HG02678 (cell line): ENCODE measurements around the gene DPH1.
"Not testable (repeated sequence)": the region's sequence is repeated elsewhere in the genome, so short reads cannot be mapped to it uniquely, and the experiment has no call there.

Source experiments
- ATAC-seq: cut with Tn5 transposase; IDR thresholded peaks from one replicate; pipeline ENCODE4 v1.9.1; 2021; ENCODE audit warnings: mild to moderate bottlenecking, moderate library complexity; ENCODE audit not compliant: unreplicated experiment

The DPH1 gene

DNA sequence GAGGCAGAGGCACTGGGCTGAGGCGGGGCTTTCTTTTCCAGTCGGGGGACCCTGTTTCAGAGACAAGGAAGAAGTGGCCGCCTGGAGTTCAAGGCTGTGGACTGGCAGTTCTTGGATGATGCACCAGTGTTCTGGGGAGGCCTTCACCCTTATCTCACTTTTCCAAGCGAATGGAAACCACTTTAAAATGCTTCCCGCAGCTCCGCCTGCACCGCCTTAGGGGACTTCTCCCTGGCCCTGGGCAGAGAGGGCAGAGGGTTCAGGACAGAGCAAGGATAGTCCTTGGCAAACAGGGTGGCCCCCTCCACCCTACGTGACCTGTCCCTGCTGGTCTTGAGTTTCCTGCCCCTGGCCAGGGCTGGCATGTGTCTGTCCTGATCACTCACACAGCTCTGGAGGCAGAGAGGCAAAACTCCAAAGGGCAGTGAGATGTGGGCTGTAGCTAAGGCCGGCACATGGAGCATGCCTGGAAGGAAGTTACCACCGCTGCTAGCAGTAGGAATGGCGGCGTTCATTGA is 25.5 kb upstream of the DPH1 start:
- ATAC-seq: no peak

DNA sequence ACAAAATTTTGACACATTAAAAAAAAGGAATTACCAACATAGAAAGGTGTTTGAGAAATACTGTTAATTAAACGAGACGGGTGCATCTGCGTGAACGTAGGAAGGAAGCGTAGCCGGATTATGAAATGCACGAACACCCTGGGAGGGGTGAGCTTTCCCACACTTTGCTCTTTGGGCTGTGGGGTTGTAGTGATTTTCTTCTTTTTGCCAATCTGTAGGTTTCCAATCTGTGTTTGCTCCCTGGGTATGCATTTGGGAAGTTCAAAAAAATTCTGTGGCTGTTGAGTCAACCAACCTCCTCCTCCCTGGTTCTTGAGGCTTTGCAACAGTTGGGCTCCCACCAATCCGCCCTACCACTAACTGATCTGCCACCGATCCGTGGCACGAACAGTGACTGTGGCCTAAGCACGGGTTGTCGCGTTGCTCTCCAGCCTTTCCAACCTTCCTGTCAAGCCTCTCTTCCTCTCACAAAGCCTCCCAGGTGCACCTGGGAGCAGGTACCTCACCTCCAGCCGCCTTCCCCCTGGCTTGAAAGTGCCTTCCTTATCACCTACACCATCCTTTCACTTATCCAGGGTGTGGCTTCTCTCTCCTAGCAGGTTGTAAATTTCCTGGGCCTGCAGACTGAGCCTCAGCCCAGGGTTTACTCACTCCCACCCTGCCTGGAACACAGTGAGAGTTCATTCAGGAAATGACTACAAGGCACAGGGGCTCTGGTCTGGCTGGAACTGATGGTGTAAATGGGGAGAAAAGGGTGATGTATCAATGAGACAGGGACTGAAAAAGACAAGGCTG is 21.4 kb upstream of the DPH1 start:
- no peak for ATAC-seq

DNA sequence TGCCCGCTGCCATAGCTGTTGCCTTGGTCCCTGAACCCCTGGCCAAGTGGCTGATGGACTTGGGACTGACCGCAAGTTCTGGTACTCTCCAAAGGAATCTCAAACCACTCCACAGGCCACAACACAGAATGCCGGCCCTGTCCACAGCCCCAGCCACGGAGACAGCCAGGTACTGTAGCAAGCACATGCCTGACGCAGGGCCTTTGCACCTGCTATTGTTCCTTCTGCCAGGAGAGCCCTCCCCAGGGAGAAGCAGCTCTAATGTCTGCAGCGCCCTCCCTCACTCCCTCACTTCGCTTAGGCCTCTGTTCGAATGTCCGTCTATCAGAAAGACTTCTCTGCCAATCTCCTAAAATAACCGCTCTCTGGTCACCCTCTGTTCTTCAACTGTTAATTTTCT is 20.2 kb upstream of the DPH1 start:
- no peak for ATAC-seq

DNA sequence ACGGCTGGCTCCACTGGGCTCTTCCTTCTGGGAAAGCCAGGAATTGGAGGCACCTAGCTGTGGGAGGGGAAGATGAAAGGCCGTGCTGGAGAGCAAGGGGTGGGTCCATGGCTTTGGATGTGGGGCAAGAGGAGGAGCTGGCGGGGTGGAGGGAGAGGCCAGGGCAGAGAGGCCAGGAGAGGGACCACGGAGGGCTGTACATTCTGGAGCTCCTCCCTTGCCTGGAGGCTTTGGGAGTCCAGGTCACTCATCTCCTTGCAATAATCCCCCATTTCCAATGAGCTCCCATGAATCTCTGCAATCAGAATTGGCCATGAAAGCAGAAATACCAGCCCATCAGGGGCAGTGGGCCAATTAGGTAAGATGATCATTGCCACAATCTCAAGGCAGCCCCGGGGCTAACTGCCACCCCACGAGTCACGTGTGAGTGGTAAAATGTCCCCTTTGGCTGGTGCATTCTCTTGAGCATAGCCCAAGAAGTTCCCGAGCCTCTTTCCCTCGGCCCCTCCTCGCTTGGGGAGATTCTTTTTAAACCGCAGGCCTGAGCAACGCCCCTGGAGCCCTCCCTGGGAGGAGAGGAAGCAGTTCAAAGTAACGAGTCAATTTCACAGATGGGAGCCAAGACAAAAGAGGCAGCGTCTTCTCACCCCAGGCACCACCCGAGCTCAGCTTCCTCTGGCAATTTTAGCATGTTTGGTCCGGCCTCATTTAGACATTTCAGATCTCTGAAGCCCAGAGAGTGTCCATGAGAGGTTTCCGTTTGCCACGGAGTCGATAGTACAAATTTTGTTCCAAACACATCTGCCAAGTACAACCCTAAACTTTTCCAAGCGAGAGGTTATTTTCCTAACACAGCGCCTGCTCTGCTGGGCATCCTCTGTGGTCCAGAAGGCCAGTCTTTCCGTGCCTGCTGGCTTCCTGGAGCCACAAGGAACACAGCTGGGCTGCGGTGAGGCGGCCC is 18.3 kb upstream of the DPH1 start:
- ATAC-seq: no peak

DNA sequence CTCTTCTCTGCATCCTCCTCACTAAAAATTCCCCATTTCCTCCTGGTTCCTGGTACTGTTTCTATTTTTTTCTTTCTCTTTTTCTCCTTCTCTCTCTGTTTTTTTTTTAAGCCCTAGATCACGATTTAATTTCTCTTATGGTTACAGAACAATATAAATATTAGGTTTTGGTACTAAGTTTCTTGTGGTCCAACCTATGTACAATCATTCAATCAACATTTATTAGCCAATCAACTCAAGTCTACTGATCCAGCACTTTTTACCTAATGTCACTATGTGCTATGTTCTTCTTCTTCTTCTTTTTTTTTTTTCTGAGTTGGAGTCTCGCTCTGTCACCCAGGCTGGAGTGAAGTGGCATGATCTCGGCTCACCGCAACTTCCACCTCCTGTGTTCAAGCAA is 17.5 kb upstream of the DPH1 start:
- no peak for ATAC-seq

DNA sequence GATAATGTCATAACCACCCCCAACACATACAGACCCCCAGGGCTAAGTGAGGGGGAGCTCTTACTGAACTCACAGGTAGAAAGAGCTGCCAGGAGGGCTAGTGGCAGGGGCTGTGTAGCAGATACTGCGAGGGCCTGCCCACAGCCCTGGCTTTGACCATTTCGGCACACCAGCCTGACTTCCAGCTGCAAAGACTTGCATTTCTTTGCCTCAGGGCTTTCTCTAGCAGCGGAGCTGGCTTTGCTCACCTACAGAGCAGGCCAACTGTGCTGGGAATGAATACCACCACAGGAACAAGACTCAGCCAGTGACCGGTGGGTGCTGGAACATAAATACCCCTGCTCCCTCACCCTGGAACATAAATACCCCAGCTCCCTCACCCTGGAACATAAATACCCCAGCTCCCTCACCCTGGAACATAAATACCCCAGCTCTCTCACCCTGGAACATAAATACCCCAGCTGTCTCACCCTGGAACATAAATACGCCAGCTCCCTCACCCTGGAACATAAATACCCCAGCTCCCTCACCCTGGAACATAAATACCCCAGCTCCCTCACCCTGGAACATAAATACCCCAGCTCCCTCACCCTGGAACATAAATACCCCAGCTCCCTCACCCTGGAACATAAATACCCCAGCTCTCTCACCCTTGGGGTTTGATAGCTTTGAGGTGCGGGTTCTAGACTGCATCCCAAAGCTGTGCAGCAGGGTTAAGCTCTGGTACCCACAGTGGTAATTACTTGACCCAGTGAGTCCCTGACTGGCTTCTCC is 16.5 kb upstream of the DPH1 start:
- not testable (repeated sequence) for ATAC-seq

DNA sequence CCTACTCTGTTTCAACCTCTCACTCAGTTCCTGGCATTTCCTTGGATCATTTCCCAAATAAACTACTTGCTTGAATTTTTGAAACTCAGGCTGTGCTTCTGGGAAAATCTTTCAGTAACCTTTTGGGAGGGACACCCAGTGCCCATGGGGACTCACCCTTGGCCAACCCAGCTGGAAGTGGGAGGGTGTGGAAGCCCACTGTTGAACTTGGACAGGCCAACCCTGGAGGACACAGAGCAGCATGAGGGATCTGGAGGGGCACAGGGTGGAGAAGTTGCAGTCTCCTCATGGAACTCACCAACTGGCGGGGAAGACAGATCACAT is 16.0 kb upstream of the DPH1 start:
- ATAC-seq: no peak

DNA sequence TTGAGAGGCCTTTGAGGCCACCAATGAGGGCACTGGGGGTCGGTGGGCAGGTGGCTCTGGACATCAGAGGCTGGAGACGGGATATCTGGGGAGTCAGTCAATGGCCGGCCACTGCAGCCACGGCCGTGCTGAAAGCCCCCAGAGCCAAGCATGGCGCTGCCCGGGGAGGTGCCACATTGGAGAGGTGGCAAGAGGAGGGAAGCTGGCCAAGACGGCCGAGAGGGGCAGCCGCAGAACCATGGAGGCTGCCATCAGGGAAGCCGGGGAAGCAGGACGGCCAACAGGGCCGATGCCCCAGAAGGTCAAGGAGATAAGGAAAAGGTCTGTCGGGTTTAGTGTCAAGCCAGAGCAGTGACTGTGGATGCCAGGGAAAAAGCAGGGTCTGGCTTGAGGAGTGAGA is 14.6 kb upstream of the DPH1 start:
- ATAC-seq: no peak

DNA sequence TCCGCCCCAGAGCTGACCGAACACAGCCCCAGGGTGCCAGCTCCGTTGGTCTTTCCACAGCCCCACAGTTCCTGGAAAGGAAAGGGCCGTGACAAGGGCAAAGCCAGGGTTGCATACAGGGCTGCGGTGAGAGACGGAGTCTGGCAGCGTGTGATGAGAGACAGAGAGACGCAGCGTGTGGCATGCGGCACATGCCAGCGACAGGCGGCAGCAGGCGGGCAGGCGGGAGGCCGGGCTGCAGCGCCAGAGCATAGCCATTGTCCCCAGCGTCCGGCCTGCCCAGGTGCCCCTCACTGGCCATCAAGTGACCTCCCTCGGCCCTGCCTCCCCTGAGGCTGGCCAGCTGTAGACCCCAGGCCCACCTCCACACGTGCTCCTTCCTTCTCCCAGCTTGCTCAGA is 13.5 kb upstream of the DPH1 start:
- no peak for ATAC-seq

DNA sequence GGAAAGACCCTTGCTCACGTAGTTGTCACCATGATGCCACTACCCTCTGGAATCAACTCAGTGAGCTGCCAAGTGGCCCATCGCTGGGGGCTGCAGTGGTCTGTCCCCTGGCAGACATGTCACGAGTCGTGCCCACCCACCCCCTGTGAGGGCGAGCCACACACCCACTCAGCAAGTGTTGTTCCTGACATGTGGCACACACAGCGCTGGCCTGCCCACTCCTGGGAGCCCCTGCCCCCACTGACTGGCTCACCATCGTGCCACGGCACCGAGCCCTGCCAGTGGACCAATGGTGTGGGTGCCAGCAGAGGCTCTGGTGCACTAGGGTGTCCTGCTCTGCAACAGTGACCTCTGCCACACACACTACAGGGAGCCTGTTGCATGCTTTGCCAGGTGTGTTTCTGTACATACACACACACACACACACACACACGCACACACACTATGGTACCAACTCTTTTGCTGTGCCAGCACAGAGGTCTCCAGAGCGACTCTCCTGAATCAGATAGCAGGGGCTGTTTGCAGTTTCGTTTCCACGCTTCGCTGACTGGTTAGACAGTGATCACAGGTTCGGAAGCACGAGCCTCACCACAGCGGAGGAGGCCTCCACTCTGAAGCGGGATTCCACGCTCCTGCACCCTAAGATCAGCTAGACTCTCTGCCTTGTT is 12.5 kb upstream of the DPH1 start:
- no peak for ATAC-seq

DNA sequence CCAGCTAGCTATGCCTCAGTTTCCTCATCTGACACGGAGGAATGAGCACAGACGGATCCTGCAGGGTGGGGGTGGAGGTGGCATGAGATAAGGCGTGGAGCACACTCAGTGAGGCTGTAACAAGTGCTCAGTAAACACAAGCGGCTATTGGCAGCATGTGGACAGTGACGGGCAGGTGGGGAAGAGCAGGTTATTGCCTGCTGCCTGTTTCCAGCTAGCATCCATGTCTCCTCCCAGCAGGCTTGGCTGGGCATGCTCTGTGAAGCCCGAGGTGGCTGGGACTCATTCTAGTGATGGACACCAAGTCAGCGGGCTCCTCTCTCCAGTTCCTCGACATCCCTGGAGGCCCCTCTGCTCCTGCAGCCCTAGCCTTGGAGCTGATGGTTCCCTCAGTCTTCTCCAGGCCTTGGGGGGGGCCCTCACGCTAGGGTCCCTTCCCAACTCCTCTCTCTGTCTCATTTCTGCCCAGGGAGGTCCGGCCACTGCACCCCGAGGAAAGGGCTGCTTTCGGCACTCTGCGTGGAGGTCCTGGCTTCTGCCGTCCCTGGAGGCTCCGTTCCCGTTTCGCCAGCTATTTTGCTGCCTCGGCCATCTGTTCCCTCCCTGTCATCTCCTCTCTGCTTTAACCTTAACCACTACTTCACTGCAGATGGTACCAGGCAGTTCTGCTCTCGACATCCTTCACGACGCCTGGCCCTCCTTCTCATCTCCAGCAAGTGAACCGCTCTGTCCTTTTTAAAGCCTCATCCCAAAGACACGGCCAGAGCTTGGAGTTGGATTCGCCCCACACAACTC is 11.0 kb upstream of the DPH1 start:
- no peak for ATAC-seq

DNA sequence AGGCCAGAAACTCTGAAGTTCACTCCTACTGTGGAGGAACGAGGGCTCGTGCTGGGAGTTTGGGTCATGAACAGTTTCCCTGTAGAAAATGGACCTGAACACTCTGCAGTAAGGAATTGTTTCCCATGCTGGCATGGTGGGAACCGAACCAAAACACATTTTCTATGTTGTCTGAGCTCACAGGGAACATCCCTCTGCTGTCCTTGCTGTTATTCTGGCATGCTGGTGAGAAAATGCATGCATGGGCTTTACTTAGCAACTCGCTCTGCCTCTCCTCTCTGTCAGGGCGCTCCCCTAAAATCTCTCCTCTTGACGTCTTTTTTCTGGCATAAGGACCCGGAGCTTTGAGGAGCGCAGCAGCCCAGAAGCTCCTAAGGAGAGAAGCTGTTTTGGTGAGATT is 10.2 kb upstream of the DPH1 start:
- no peak for ATAC-seq

DNA sequence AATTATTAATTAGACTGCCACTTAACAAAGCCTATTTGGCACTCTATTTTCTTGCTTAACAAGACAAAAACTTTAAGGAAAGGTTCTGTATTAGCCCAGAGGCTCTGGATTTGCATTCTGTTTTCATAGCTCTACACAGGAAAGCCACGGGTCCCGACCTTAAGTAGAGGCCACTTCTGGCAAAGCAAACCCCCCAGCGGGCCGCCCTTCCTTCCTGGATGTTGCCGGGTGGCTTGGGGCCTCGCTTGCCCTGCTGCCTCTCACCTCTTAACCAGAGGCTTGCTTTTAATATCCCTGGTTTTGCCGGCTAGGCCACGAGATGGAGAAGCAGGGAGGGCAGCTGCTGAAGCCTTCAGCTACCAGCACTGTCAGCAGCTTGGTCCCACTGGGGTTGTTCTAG is 9.2 kb upstream of the DPH1 start:
- ATAC-seq: no peak

DNA sequence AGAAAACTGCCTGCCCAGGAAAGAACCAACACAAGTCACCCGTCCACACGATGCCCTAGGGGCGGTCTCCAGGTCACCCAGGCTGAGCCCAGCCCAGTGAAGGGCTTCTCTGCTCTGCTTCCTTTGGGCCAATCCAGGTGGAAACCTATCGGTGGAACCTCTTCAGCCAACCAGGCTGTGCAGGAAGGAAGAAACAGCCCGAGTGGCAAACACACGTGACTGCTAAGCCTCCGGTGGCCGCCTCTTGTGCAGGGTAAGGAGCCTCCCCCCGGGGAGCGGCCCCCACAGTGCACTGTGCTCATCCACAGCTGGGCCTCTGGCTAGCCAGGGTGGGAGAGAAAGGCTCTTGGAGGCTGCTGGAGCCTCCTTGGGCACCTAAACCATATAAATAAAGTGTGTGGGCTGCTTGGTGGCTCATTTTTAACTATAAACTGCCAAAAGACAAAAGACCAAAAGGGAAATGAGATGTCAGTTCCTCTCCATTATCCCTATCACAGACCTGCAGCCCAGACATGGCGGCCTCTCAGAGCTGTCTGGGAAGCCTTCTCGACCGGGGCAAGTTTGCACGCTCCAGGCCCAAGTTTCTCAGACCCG is 7.2 kb upstream of the DPH1 start:
- ATAC-seq: no peak

DNA sequence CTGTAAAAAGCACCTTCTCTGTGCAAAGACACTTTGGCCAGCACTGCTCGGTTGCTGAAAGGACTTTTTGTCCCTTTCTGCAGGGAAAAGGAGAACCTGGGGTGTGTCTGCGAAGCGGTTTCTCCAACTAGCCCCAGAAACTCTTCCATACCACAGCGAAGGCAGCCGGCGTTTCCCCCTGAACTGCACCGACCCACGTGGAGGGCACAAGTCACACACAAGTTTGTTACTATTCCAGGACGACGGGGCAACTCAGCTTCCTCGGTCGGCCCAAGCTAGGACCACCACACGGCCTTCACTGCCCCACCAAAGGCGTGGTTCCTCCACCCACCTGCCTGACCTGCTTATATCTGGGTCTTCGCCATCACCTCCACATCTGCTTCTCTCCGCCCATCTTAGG is 6.7 kb upstream of the DPH1 start:
- no peak for ATAC-seq

DNA sequence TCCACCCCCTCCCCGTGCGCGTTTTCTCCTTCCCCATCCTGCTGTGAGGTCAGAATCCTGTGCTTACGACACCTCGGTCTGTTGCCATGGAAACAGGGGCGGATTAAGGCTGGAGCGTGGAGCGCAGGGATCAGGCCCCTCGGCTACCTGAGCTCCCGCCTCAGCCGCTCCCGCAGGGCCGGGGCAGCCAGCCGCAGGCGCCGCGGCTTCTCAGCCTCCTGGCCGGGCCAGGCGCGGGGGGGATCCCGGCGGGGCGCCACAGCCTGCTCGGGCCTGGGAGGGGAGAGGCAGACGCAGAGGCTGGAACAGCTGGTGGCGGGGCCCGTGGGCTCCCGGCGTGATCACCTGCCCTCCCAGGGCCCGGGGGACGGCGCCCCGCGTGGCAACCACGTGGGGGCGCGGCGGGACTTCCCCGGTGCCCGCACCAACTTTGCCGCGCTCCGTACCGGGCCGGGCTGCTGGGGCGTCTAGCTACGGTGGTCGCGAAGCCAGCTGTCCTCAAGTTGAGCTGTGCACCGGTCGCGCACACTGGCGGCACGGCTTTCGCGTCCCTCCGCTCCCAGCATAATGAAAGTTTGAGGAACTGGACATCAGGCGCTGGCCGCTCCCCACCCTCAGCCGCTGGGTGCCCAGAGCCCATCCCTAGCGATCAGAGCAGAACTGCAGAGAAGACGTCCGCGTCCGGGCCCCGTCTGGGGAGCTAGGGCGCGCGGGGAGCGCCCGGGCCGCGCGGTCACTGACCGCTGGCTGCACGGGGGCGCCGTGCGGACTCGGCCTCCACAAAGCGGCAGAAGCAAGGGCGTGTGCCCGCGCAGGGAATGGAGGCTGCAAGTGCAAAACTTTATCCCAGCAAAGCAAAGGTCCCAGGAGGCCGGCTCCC is 6.0 kb upstream of the DPH1 start:
- ATAC-seq: no peak

DNA sequence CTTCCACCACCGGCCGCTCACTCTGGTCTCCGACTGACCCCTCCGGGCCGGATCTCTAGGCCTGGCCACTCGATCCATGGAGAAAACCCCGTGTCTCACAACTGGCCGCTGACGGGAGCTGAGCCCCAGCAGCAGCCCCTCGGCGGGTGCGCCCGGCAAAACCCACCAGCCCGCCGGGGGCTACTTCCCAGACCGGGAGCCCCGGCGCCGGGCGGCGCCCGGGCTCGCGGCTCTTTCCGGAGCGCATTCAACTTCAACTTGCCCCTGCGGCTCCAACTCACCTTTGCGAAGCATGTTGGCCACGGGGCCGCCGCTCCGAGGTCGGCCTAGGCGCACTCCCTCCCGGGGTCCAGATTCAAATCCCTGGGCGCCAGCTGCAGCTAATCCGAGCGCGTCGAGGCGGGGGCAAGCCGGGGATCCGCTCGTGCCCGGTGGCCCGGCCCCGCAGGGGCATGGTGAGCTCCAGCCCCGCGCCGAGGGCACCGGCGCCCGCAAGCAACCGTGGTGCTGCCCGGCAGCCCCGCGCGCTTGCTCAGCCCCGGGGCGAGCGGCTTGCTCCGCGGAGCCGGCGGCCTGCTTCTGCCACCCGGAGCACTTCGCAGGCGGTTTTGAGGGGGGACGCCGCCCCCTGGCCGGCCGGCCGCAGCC is 5.3 kb upstream of the DPH1 start:
- ATAC-seq: no peak

DNA sequence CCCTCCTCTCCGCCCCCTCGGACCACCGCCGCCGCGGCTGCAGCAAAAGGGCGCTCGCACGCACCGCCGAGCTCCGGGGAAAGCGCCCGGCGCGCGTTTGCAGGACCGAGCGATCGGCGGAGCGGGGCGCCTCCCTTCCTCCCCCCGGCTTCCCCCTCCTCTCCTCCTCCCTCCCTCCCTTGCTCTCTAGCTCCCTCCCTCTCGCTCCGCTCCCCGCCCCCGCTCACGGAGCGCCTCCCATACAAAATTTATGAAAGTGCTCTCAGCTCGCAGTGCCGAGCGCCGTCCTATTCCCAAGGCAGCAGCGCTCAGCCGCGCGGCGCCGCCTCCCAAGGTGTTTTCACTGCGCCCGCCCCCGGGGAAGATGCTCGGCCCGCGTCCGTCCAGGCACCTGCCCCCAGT is 4.7 kb upstream of the DPH1 start, which contains the start of gene RTN4RL1:
Gene RTN4RL1 (minus strand): TSS at position 115 of the 402 bp plus-strand sequence. CDS start 469 bp downstream, outside the sequence.
- no peak for ATAC-seq
